Activated effector memory CD4-positive, alpha-beta T cell treated with anti-CD3 and anti-CD28 coated beads, Interleukin-2, amount 50 U/mL, for 16 hours (primary cell): Measurements from ENCODE around the gene PYGL.
"Not testable (repeated sequence)": the region's sequence is repeated elsewhere in the genome, so short reads cannot be mapped to it uniquely, and the experiment has no call there.

Experiments used
- DNase-seq: peaks from one replicate; pipeline ENCODE4 v3.0.0-alpha.2; 2020

PYGL gene

DNA sequence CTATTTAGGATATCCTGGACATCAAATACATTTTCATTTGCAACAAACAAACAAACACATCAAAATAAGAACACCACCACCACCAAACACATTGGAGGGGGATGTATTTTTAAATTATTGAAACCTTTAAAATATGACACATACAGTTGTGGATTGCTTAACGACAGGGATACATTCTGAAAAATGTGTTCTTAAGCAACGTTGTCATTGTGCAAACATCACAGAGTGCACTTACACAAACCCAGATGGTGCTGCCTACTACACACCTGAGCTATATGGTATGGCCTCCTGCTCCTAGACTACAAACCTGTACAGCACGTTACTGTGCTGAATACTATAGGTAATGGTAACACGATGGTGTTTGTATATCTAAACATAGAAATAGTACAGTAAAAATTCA, 19.4 kb downstream of the PYGL start:
- DNase-seq = no peak

DNA sequence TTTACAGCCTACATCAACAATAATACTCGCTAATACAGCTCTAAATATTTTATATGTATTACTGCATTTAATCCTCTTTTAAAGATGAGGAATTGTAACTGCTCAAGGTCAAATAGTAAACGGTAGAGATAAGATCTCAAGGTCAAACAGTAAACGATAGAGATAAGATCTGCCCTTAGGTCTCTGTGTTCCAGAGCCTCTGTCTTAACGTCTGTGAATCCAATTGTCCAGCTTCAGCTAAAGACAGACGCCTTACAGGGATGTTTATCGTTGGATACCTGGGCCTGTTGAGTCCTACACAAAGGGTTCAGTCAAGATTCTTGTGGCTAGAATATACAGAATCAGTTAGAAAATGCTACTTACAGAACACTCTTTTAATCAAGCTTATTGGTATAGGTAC, 20.0 kb downstream of the PYGL start:
- DNase-seq = no peak

DNA sequence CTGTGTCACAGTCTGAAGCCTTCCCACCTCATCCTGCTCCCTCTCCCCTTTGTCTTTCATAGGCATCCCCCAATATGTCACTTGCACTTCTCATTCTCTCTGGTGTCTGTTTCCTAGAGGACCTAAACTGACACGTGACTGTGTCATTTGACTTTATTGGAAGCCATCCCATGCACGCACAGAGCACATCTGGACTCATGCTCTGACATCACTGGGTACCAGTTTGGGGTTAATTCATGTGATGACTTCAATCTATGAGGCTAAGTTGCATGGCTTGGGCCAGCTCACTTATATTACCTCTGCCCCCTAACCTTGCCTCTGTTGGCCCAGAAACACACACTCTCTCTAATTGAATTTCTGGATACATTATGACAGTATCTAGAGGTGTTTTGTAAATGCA, 21.5 kb downstream of the PYGL start:
- DNase-seq = no peak

DNA sequence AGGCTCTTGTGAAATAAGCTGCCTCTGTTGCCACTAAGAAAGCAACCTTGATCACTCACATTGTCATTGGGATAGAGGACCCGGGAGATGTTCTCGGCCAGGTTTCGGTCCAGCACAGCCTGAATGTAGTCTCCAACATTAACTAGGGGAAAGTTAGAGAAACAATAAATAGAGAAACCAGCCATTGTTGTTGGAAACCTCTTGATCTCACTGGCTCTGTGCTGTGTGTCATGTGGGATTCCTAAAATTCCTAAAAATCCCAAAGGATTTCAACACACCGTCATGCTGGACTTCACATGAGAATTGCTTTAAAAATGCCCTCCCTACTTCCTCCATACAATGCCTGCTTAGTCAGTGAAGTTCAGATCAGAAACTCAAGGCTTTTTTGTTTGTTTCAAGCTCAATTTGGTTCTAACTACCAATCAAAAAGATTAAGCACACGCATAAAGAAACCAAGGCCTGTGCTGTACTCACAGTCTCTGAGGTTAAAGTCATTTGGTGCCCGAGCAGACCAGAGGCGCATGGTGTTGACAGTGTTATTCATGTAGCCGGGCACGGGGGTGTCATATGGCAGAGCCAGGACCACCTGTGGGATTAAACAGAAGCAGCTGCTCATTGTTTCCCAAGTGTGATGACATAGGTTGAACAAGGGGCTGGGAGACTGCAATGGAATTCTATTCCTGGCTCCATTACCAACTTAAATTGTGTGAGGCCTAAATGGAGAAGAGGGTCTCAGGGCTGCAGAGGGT, 23.6 kb downstream of the PYGL start:
- DNase-seq = no peak

DNA sequence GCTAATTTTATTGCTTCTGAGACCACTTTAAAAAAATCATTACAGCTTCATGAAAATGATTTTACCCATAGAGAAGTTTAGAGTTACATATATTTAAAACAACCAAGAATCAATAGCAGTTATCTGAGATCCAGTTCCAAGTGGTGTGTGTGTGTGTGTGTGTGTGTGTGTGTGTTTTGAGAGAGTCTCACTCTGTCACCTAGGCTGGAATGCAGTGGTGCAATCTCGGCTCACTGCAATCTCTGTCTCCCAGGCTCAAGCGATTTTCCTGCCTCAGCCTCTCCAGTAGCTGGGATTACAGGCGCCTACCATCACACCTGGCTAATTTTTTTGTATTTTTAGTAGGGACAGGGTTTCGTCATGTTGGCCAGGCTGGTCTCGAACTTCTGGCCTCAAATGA, 24.8 kb downstream of the PYGL start:
- DNase-seq = not testable (repeated sequence)

DNA sequence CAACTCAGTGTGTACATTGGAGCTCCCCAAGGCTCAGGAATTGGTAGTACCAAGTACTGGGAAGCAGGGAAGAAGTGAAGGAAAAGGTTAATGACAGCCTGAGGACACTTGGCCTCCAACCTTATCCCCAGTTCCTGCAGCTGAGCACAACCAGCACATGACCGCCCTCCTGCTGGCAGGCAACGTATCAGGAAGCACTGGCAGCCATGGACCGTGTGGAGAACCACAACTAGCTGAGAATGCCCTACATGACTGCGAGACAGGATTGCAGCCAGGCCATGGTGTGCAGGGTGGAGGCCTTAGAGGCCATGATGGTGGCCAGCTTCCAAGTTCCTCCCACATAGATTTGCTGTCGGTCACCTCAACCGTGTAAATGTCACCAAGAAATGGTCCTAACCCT, 26.8 kb downstream of the PYGL start:
- DNase-seq = no peak

DNA sequence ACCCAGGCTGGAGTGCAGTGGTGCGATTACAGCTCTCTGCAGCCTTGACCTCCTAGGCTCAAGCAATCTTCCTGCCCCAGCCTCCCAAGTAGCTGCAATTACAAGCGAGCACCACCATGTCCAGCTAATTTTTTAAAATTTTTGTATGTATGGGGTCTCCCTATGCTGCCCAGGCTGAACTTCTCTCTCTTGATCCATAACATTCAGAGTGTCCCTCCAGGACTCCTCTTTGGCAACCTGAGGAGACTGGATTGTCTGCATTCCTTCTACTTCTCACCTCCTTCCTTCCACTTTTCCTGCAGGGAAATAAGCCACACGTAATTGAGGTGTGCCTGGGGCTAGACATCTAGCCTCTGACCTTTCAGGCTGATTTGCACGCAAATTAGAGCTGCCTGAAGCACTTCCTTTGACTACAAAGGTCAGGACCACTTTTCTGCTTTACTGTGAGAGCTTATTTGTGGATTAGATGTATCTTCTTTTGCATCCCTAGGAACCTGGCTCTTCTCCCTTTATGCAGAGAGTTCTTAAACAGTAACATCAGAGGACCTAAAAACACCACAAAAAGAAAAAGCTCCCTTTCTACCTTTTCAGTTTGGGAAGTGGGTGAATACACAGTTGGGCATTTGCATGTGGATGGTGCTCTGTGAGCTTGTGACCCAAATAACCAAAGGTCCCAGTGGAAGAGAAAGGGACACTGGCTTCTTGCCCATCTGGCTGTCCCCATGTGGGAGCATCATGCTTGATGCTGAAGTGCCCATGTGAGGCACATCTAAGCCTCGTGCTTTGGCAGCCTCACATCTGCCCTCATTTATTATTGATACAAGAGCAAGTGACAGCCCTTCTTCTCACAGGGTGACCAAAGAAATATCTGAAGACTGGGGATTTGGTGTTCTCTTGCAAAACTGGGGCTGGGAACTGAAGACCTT, 33.5 kb downstream of the PYGL start:
- no peak for DNase-seq

DNA sequence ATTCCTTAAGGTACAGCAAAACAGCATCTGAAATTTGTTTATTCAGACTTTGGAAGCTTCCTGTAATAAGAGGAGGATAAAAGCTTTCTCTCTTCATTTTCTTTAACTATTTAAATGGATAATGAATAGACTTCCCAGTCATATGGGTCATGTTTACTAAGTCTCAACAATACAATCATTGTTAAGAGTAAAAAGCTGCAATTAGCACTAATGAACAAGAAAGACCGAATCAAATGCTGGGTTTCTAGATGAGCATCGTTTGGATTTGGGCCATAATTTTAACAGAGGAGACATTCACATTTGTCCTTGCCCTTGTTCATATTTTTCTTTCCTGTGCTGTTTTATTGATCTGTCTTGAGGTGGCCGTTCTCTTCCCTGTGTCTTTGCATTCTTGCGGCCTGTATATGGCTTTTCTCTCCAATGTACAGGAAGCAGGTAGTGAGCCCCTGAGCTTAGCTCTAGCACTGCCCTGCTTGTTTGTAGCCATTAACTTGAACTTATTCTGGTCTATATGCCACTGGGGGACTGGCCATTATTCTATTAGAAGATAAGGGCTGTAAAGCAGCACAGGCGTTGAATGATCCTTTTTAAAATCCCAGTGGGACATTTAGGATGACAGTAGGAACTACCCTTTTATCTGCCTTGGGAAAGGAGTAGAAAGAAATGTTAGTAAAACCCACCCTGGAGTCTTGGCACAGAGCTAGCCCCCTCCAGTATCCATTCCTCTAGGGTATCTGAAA, 37.8 kb downstream of the PYGL start:
- DNase-seq = no peak

DNA sequence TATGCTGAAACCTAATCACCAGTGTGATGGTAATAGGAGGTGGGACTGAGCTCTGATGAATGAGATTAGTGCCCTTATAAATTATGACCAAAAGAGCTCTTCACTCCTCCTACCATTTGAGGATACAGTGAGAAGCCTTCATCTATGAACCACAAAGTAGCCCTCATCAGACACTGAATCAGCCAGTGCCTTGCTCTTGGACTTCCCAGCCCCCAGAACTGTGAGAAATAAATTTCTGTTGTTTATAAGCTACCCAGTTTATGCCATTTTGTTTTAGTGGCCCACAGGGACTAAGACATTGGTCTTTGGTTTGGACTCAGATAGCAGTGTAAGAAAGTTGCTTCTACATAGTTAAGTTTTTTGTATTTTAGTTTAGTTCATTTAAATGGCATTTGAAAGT, 39.6 kb downstream of the PYGL start:
- DNase-seq = no peak

DNA sequence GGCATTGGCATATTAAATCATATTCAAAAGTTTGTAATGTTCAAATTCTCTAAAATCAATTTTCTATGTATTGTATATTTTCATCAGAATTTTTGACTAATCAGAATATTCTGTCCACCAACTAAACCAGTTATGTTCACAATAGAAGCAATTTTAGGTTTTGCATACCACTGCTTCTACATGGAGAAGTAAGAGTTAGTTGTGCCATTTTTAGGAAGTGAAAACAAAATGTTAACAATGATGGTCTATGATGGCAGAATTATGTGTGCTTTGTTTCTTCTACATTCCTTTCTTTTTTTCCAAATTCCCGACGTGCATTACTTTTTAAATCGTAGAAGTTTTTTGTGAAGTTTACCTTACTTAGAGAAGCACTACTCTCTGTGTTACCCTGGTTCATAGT, 42.9 kb downstream of the PYGL start:
- DNase-seq = no peak

DNA sequence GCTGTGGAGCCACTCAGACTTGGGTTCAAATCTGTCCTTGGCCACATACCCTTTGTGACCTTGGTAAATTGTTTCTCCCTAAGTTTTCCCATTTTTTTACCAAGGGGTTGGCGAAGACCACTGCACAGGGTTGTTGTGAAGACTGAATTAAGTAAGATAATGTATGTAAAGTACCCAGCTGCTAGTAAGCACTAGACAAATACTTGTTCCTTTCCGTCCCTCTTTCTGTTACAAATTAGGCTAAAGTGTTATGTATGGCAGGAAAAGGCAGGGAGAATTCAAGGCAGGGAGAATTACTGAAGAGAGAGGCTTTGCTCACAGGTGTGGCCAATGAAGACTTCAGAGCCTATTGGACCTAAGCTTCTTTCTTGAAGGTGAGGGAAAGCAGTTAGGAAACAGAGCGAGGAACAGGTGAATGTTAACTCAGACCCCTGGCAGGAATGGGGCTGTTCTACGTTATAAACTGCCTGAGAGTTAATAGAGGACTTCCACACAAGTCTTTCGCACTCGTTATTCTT, 46.6 kb downstream of the PYGL start:
- DNase-seq = no peak

DNA sequence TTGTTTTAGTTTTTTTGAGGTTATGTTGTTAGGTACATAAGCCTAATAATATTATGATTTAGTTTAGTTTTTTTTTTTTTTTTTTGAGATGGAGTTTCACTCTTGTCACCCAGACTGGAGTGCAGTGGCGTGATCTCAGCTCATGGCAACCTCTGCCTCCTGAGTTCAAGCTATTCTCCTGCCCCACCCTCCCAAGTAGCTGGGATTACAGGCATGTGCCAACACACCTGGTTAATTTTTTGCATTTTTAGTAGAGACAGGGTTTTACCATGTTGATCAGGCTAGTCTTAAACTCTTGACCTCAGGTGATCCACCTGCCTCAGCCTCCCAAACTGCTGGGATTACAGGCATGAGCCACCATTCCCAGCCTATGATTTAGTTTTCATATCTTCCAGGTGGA, 47.3 kb downstream of the PYGL start:
- DNase-seq = not testable (repeated sequence)

DNA sequence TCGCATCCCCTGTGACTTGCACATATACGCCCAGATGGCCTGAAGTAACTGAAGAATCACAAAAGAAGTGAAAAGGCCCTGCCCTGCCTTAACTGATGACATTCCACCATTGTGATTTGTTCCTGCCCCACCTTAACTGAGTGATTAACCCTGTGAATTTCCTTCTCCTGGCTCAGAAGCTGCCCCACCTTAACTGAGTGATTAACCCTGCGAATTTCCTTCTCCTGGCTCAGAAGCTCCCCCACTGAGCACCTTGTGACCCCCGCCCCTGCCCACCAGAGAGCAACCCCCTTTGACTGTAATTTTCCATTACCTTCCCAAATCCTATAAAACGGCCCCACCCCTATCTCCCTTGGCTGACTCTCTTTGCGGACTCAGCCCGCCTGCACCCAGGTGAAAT, 47.9 kb downstream of the PYGL start:
- DNase-seq = not testable (repeated sequence)

DNA sequence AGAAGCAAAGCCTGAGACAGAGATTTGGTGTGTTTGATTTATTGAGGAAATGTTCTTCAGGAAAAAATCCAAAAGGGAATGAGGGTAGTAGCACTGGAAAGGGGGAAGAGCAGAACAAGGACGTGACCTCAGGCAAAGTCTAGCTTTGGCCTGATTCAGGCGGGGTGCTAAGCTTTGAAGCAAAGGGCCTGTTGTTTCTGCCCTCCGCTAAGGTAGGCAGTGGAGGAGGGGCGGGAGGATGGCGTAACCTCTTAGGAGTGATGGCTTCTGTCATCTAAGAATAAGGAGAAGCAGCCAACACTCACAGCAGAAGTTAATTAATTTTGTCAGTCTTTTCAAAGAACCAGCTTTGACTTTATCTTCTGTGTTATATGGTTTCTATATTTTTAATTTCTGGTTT, 52.0 kb downstream of the PYGL start:
- no peak for DNase-seq

DNA sequence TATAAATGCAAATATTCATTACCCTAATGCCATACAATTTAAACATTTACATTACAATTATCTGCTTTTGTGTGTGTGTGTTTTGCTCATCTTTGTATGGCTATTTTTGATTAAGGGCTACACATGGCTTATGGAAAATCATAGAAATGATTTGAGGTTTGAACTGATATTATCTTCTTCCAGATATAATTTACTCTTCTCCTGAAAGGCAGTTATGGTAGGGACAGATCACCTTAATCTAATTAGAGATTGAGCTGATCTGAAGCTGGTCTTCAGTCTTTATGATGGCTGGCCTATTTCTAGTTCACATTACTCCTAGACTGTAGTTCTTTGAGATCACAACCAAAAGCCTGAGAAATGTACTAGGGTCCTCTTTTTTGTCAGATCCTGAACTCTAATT, 56.8 kb downstream of the PYGL start:
- no peak for DNase-seq

DNA sequence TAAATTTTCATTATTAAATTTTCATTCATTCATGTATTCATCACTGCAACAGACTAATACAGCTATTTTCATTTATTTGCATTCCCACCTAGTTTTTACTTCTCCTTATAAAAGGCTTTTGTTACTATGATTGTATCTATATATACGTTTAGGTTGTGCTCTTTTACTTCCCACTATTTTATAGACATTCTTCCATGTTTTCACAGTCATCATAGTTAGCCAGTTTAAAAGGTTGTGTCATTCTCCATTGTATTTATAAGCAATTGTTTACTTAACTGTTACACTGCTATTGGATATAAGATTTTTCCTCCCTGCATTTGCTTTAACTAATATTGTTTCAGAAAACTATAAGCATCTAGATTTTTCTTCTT, 60.5 kb downstream of the PYGL start:
- DNase-seq = no peak

DNA sequence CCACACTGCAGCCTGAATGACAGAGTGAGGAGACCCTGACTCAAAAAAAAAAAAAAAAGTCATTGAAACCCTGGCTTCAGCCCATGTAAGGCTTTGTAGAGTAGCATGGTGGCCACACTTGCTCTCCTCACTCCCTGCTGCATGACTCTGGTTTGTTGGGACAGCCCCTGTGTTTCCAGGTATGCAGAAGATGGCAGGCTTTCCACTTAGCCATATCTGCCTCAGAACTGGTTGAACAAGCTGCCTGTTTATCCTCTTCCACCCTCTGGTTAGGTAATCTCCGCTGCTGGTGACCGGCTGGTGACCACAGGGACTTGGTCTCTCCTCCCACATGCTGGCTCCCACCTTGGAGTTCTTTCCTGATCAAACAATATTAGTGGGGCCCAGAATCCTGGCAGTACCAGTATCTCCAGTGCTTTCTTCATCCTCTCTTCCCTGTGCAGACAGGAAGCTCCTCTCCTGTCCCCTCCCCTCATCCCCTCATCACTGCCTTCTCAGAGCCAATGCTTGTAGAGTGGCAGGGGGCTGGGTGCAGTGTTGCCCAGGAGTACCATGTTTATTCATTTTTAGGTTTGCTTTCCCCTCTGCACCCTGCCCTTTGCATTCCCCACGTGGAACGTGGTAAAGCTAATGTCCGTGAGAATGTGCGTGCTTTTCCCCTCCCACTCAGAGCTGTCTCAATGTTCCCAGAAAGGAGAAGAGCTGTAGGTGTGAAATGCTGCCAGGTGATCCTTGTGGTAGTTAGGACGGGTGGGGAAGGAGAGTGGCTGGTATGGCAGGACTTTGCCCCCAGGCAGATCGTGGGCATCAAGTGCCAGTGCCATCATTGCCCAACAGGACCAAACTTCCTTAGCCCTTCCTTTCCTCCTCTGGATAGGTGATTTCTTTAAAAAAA, 61.1 kb downstream of the PYGL start:
- no peak for DNase-seq

DNA sequence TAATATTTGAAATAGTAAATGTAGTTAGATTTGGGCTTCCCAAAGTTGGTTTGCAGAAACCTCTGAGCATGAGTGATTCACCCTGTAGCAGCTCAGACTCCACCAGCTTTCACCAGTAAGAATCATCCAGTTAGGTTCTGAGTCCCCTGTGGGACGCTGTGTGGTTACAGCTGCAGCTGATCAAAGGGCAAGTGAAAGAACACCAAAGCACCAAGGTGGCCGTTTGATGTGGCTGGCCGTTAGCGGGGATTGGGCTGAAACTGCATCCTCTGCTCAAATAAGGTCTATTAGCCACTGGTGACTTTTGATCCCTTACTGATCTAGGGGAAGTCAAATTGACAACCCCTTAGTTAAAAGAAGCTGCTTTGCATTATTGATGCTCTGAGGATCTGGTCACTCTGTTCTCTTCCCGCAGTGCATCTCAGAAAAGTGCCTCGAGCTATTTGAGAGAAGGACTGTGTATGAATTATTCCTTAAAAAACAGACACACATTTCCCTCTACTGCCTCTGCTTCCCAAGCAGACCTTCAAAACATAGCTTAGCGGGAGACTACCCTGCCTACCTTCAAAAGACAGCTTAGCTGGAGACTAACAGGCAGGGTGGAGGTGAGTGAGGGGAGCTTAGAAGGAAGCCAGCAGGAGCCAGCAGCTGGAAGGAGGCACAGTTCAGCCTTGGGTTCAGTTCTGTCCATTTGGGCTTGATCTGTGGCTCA, 68.8 kb downstream of the PYGL start:
- DNase-seq = peak; percentile 82

DNA sequence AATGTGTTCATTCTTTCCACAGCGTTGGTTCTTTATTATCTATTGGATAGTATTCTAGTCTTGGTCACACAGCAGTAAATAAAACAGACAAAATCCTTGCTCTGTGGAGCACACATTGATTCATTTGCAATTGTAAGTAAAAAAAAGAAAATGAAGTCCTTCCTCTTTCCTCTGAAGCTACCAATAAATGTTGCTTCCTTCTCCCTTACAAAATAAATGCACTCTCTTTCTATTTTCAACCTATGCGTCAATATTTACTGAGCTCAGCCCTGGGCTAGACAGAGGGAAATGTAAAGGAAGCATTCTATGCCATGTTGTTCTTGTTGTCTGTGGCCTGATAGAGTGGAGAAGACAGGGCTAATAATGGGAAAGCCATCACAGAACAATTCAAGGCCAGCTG, 69.5 kb downstream of the PYGL start:
- no peak for DNase-seq

DNA sequence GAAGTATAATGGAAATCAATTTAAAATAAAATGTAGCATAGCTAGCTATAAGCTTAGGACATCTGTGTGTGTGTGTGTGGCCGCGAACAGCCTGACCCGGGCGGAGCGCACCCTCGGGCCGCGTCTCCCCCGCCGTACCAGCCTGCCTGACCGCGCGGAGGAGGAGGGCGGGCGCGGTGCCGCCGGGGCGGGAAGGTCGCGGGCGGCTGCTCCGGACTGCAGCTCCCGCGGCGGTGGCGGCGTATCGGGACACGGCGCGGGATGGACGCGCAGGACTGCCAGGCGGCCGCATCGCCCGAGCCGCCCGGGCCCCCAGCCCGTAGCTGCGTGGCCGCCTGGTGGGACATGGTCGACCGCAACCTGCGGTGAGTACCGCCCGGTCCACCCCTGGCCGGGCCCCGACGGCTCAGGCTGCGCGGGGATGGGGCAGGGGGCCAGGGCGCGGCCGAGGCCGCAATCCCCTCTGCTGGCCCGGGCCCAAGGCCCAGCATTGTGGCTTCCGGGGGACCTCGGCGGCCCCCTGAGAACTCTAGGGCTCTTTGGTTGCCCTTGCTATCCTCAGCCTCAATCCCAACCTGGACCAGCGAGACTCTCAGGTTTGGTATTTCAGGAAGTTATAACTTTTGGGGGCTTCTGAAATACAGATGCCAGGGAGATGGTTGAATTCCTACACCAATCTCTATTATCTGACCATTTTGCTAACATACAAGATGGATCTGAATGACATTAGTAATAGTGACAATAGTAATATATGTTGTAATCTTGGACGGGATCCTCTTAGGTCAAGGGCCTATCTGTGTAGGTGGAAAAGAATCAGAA, 72.2 kb downstream of the PYGL start, which contains the start of gene ABHD12B:
TSS of gene ABHD12B (plus strand) at position 140 of the 819 bp plus-strand sequence. CDS start at position 262, 122 bp downstream.
- no peak for DNase-seq

DNA sequence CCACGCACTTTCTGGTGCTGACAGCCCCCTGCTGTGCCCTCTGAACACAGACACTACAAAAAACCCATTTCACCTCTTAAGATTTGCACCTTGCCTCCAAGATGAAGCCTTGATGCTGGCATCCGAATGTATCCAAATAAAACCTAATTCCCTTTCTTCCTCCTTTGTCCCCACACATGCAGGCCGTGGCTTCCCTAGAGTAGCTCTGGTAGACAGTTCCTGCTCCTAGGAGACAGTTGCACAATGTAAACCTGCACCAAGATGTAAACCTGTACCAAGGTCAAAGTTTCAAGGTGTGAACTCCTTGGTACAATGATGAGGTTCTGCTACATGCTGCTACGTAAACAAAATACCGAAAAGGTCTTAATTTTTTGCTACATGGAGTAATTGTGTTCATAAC, 73.1 kb downstream of the PYGL start:
- DNase-seq = no peak
